HG03159 (cell line): ENCODE measurements around the gene KRTAP19-1.

ENCODE experiments used
- ATAC-seq: cut with Tn5 transposase; IDR thresholded peaks from one replicate; pipeline ENCODE4 v1.9.1; 2021; ENCODE audit warnings: mild to moderate bottlenecking, moderate library complexity; ENCODE audit not compliant: unreplicated experiment

Gene KRTAP19-1

DNA sequence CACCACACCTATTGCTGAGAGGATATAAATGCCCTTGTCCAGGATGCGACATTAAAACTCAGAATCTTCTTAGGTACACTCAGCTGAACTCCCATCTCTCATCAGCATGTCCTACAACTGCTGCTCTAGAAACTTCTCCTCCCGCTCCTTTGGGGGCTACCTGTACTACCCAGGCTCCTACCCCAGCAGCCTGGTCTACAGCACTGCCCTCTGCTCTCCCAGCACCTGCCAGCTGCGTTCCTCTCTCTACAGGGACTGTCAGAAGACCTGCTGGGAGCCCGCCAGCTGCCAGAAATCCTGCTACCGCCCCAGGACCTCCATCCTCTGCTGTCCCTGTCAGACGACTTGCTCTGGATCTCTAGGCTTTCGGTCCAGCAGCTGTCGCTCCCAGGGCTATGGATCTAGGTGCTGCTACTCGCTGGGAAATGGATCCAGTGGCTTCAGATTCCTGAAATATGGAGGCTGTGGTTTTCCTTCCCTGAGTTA, 50.0 kb downstream of the KRTAP19-1 start, which contains the start of gene KRTAP13-4:
Gene KRTAP13-4 (plus strand): TSS at position 51 of the 486 bp plus-strand sequence. CDS start 56 bp downstream, at position 107.
- ATAC-seq: no peak
